ENCODE results near the gene MYBPH.

The MYBPH gene

GRCh38 chr1:203129501-203130231 is 46.0 kb downstream of the MYBPH start:
- DNase-seq (ENCODE audit: low read depth), result no peak

GRCh38 chr1:203128716-203129500 is 46.7 kb downstream of the MYBPH start:
- DNase-seq (ENCODE audit: low read depth), result no peak

DNA sequence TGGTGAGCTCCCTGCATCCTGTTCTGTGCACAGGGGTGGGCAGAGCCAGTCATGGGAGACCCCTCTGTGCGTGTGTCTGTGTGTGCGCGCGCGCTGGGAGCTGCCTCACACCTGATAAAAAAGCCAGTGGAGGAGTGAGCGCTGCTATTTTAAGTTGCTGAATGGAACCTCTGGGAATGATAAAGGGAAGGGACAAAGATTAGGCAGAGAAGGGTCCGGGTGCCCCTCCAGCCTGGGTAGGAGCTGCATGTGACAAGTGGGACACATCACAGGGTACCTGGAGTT is 47.3 kb downstream of the MYBPH start:
- DNase-seq (ENCODE audit: low read depth), result no peak

DNA sequence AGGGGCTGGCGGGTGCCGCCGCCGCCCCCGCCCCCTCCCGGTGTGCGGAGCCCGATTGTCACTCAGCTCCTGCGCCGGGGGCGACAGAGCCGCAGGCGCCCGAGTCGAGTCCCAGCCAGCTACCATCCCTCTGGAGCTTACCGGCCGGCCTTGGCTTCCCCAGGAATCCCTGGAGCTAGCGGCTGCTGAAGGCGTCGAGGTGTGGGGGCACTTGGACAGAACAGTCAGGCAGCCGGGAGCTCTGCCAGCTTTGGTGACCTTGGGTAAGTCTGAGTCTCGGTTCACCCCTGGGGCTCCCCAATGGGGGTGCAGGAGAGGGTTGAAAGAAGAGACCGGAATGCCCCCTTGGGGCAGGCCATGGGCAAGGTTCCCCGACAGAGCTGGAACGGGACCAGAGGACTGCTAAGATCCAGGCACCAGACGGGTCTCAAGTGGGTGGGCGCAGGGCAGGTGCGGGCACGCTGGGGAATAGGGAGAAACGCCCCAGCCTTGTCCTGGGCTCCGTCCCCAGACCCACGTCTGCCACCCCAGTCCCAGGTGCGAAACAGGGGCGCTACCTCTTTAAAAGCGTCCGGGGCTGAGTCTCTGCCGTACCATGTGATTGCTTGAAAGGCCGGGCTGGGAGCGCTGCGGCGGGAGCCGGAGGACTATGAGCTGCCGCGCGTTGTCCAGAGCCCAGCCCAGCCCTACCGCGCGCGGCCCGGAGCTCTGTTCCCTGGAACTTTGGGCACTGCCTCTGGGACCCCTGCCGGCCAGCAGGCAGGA is 47.8 kb downstream of the MYBPH start, which contains the start of gene ADORA1:
Gene ADORA1, plus strand, starts transcription at position 61 of the 765 bp plus-strand sequence. CDS start 1,116 bp downstream, outside the sequence.
- DNase-seq (ENCODE audit: low read depth), result no peak

GRCh38 chr1:203126866-203127665 is 48.6 kb downstream of the MYBPH start:
- no peak for DNase-seq (ENCODE audit: low read depth)

GRCh38 chr1:203126151-203126865 is 49.3 kb downstream of the MYBPH start:
- no peak for DNase-seq (ENCODE audit: low read depth)

DNA sequence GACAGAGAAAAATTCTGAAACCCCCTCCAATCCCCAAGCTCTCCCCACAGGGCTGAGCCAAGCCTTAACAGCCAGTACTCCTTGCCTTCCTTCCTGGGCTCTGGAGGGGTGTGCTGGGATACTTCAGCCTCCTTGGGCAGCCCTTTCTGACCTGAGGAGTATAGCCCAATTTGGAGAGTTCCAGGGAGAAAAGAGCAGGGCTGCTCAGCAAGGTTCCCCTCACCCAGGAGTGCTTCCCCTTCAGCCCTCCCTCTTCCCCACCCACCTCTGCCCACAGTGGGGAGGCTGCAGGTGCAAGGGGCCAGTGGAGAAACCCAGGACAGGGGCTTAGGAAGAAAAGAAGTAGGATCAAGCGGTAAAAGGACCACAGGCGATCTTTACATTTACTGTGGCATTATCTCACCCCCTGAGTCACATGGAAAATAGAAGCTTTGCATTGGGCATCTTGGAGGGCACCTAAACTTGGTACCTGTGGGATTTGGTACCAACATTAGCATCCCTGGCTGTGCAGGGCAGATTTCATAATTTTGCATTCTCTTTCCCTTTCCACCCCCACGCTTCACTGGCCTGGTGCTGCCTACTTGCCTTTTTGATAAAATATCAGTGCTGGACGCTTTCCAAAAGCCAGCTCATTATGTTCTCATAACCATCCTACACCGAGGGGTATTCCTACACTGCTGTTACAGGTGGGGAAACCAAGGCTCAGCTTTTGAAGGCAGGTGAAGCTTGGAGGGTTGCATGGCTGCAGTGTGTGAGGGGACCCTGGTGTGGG is 50.9 kb downstream of the MYBPH start:
- DNase-seq (ENCODE audit: low read depth), result no peak

GRCh38 chr1:203124011-203124410 is 51.6 kb downstream of the MYBPH start:
- no peak for DNase-seq (ENCODE audit: low read depth)

DNA sequence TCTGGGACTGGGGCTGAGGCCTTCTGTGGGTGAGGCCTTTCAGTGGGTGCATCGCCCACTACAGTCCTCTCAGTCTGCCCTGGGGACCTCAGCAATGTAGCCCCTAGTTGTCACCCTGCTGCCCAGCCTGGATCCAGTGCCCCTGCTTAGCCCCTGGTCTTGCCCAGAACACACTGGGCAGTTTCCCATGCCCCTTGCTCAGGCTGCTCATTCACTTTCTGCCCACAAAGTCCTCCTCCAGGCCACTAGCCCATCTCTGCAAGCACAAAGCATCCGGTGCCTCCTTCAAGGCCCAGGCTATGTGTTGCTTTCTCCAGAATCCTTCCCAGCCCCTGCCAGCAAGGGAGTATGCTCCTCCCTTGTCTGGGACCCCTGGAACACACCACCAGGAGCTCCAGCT is 53.5 kb downstream of the MYBPH start:
- no peak for DNase-seq (ENCODE audit: low read depth)

DNA sequence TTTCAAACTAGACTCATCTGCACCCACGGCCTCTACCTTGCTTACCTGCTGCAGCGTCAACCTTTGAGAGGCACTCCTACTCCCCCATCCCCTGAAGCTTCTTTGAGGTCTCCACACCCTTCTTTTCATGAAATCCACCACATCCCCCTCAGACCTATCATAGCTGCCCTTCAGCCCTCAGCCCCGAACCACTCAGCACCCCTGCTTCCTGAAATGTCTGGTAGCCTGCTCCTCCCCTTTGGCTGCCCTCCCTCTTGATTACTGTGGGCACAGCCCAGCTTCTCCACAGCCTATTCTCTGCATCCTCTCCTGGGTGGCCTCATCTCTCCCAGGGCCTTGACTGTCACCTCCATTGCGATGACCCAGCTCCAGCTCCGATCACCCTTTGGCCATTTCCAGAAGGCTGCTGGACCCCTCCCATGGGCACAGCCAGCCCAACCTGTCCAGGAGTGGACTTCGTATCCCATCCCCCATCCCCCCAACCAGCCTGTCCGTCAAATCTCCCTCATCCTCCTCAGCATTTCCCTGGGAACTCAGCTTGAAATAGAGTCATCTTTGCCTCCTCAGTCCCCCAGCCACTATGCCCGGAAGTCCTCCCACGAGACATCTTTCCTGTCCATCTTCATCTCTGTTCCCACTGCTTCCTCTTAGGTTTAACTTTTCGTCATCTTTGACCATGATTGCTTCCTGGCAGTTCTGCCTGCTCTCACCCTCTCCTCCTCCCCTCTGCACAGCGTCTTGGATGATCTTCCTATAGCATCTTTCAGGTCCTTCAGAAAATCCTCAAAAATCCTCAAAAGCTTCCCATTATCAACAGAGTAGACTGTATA is 54.2 kb downstream of the MYBPH start:
- DNase-seq (ENCODE audit: low read depth), result no peak

GRCh38 chr1:203120325-203121153 is 55.1 kb downstream of the MYBPH start:
- no peak for DNase-seq (ENCODE audit: low read depth)

All from stimulated activated CD8-positive, alpha-beta memory T cell treated with anti-CD3 and anti-CD28 coated beads, Interleukin-12 subunit alpha, Interleukin-12 subunit beta, amount 100 ng/mL, for 1 hour (primary cell).